ENCODE measurements around the gene ARAP2. TPM values are rescaled to one million over a fixed set of nuclear protein-coding genes. Genes with fewer than 3 reads are reported as not detected.
A peak's percentile ranks its signal among the peaks of the same experiment; 100 is the strongest.

Gene ARAP2
- total RNA-seq, 1 experiment from 2014 or later, result 0.32 TPM

DNA sequence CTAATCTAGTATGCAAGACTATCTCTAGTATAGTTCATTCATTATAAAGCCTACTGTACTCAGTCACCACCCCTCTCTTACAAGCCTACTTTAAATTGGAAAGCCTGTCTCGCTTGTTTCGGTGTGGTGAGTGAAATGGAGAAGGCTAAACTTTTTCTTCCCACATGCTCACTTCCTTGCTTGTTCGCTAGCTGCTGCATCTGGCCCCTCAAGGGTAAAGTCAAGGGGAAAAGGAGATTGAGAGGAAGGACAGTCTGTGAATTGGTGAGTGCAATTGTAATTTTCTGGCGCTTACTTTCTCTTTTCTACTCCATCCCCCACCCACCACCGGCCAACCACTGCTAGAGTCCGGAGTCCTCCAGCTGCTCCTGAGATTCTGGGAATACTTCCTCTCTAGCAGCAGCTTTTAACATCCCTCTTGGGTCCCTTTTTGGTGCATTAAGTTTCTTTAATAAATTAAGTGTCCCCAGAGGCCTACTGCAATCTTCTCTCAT is 12.1 kb upstream of the ARAP2 start:
- no peak for DNase-seq (ENCODE audit: low read depth)

DNA sequence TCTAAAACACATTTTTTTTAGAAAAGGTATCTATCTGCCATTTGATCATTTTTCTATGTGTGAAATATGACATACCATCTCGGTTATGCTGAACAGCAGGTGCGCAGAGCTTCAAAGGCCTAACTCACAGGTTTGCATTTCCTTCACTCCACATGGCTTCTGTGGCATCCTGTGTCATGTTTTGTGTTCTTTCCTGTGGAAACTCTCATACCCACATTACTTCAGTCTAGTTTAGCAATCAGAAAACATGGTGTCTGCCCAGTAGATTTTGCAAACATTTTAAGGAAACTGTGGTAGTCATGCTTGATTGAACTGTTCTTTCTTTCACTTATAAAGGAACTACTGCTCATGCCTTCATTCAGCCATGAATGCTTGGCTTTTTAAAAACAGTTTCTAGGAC is 11.3 kb upstream of the ARAP2 start:
- no peak for DNase-seq (ENCODE audit: low read depth)

DNA sequence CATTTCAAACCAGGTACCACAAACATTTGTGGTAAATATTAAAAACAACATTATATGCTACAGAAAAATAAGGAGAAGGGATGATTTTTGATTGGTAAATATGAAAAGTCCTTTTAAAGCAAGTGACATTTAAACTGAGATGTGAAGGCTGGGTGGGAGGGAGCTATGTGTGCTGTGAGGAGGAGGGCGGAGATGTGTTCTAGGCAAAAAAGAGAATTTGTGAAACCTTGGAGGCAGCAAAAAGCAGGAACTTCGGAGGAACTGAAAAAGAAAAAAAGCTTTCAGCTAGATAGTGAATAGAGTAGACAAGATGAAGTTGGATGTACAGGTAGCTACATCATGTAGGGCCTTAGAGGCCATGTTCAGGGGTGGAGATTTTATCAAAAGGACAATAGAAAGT is 10.1 kb upstream of the ARAP2 start:
- DNase-seq (ENCODE audit: low read depth), result no peak

DNA sequence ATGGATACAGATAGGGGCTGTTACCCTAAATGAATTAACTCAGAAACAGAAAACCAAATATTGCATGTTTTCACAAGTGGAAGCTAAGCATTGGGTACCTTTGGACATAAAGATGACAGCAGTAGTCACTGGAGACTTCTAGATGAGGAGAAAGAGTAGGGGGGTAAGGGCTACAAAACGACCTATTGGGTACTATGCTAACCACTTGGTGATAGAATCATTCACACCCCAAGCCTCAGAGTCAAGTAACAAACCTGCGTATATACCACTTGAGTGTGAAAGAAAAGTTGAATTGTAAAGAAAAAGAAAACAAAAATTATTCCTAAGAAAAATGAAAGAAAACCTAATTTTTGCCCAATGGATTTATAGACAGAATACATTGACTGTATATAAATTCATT is 7.7 kb upstream of the ARAP2 start:
- DNase-seq (ENCODE audit: low read depth), result no peak

DNA sequence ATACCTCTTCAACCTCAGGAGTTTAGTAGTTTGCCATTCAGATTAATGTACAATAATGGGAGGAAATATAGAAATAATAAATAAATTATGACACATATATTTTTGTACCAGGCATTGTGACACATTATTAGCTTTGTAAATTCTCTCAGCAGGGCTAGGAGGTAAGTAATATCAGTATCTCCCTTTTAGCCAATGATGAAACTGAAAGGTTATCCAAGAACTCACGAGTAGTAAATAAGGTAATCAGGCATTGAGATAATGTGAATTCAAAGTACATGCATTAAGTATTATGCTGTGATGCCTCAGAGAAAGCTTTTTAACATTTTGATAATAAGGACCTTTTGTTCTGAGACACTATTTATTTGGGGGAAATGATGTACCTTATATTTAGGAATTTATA is 5.3 kb upstream of the ARAP2 start:
- no peak for DNase-seq (ENCODE audit: low read depth)

DNA sequence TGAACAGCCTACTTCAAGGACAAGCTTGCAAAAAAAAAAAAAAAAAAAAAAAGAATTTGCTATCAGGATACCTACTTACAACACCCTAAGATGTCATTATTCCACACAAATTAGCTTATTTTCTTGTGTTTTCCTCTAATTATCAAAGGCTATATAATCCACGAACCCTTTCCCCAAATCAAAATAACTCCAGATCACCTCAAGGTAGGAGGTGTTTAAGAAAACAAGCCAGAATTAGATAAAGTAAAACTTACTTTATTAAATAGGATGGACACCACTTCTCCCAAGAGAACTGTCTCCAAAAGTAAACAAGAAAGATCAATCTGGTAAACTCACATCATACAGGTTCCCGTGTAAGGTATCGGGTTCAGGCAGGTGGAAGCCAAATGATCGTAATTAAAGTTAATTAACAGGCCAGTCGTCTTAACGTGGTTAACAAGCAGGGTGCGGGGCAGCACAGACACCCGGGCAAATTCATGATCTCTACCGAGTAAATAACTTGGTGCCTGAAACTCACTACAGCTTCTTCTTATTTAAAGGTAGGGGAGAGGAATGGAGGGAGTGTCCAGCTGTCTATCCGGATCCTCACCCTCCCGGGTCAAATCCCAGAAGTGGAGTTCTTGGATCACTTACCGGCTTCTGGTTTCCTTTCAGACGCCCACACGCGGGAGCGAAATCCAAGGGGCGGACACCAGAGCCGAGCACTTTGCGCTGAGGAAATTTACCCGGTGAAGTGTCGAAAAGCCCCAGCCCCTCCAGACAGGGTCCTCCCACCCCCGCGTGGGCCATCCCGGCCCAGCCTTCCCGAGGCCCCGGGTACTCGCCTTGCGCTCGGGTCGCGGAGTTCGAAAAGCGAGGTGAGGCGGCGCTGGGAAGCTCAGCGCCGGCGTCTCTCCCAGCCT is 708 bp downstream of the ARAP2 start:
- peak; percentile 4 for DNase-seq (ENCODE audit: low read depth)

DNA sequence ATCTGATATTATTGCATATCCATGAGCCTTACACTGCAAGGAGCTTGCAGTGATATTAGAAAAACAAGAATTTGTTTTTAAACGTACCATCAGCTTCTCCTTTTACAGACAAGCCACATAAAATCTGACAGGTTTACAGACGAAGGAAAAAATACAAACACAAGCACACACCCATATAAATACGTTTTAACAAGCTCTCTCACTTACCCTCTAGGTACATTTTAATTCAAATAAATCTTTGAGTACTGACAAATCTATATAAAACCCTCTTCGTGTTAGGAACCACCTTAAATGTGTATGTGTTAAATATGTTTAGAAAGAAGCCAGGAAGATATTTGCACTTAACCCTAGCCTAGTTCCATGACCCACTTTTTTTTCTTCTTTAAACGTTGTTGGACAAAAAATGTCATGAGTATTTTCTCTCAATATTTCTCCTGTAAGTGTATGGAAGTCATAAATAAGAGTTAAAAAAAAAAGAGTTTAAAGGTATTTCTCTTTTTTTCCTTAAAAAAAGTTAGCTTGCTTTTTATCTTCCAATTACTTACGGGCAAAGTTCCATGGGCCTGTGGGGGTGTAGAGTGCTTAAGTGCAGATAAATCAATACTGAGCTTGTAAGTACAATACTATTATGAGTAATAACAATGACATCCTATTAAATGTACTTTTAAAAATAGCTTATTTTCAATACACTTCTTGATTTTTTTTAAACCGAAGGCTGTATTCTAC is 1.5 kb downstream of the ARAP2 start:
- DNase-seq (ENCODE audit: low read depth), result no peak

DNA sequence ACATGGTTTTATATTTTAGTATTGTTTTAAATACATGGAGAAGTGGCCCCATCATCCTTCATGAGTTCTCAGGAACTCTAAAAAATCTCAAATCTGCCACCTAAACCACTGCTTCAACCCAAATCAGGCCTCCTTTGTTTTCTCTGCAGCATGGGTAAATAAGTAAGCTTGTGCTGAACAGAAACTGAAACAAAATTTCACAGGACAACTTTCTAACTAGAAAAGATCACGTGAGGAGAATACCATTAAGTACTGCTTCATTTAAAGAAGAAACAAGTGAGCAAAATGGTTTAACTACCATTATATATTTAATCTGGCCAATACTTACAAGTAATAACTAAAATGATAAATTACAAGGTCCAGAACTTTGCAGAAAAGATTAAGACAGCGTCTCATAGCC is 2.5 kb downstream of the ARAP2 start:
- no peak for DNase-seq (ENCODE audit: low read depth)

DNA sequence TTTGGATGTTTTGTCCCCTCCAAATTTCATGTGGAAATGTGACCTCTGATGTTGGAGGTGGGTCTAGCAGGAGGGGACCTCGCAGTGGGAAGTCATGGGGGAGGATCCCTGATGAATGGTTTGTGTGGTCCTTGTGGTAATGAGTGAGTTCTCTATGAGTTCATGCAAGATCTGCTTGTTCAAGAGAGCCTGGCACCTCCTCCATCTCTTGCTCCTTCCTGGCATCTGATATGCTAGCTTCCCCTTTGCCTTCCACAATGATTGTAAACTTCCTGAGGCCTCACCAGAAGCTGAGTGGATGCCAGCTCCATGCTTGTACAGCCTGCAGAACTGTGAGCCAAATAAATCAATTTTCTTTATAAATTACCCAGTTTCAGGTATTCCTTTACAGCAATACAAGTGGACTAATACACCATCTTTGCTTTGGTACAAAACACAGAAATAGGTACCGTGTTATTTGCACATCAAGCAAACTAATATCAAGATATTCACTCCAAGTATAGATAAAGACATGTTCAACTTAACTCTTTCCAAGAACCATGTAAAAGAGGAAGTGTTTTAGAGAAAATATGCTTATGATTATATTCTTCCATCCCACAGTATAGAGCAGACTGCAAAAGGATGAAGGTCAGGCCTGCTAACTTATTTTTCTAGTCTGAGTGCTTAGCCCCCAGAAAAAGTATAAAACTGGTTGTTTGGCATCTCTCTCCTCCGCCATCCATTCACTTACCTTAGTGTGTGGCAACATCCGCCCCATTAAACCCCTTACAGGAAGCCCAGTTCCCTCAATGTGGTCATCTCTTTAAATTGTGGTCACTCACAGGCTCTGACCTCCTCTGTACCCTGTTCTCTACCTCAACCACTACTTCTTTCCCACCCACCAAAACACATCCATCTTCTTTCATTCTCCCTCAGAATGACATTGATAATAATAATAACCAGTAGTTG is 6.7 kb downstream of the ARAP2 start:
- no peak for DNase-seq (ENCODE audit: low read depth)

DNA sequence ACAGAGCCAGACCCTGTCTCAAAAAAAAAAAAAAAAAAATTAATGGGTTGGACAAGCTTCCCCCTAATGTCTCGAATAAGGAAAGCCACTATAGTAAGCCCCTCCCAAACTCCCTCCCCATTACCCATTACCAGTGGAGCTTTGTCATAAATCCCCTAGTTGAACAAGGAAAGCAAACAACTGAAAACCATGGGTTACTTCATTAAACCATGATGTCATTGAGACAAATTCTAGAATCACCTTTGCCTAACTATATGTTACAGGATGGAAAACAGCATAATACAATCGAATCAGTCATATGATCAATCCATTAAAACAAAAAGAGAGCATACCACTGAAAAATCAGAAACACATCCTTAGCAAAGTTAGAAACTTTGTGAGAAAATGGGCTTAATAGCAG is 8.2 kb downstream of the ARAP2 start:
- no peak for DNase-seq (ENCODE audit: low read depth)

DNA sequence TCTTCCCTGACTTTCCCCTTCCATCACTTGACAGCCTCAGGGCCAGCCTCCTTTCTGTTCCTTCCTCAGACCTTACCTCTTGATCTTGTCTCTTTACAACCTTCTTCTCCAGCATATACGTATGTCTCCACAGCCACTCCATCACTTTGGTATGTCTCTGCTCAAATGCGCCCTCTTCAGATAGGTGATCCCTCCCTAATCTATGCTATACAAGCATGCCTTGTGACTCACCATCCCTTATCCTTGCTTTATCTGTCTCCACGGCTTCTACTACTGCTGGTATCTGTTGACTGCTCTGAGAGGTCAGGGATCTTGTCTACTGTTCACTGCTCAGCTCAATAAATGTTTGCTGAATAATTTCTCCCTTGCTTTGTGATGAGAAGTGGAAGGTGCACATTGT is 9.0 kb downstream of the ARAP2 start:
- DNase-seq (ENCODE audit: low read depth), result peak; percentile 5

DNA sequence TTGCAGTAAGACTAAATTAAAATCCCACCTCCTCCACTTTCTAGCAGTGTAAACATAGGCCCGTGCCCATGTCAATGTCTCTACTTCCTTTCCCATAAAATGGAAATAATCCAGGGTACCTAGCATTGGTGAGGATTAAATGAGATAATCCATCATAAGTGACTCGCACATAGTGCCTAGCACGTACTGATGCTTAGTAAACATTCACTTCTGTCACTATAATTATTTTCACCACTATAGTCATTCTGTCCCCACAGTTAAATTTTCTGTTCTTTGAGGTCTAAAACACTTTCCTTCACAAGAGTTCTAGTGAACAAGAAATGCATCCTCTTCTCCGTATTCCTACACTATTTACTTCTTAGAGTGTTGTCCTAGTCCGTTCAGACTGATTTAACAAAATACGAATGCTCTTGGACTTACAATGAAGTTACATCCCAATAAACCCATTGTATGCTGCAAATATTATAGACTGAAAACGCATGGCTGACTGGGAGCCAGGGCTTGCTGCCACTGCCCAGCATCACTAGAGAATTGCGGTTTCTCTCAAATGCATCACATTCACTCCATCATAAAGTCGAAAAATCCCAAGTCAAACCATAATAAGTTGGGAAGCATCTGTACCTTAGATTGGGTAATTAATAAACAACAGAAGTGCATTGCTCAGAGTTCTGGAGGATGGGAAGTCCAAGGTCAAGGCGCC is 10.6 kb downstream of the ARAP2 start:
- DNase-seq (ENCODE audit: low read depth), result no peak

DNA sequence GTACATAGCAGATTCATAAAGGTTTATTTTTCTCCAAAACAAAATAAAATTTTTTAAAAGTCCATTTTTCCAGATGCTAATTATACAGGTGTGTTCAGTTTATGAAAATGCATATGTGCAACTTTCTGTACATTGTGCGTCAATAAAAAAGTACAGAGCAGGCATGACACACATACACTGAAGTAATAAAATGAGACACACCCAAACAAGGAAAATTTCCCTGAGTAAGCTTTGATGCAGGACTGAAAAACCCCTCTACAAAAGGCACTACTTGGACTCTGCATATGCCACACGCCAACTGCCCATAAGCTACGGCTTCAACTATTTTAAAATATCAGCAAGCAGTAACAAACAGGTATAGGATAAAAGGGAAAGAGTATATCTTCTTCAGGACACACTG is 13.8 kb downstream of the ARAP2 start:
- DNase-seq (ENCODE audit: low read depth), result no peak

DNA sequence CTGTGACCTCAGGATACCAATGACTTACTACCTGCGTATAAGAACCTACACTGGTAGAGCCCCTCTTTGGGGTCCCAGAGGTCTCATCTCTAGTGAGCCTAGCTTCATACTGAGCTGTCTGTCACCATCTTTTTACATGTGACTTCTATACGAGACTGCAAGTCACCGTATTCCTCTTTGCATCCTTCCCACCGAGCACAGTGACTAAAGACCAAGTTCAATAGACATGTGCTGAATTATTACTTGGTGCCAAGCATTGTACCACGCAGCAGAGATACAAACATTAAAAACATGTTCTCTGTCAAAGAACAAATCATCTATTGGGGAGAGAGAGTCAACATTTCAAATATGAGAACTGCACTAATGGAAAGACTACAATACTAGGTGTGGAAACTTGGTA is 16.4 kb downstream of the ARAP2 start:
- DNase-seq (ENCODE audit: low read depth), result no peak

DNA sequence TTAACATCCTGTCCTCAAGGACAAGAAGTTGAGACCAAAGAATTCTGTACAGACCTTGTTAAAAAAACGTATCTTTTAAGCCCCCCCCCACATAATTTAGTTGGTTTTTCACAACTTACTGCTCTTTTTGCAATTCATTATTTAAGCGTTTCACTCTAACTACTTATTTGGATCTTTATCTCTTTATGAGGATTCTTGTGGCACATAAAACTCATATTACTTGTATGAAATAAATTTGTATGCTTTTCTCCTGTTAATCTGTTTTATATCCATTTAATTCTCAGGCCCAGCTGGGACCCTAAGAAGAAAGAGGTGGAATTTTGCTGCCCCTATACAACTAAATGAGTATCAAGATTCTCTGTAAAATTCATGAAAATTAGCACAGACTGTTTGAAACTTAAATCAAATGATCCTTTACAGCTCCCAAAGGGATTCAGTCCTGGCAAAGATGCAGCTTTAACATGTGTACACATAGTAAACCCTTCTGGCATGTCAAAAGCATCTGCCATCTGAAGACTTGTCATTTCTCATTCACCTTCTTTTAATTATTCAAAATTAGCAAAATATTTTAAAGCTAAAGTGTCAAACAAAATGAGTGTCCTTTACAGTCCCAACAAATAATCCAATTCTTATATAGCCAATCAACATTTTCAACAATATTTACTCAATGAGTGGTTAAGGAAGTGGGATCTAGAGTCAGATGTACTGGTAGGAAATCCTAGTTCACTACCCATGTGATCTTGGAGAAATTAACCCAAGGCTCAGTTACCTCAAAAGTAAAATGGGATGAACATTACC is 17.7 kb downstream of the ARAP2 start:
- no peak for DNase-seq (ENCODE audit: low read depth)

DNA sequence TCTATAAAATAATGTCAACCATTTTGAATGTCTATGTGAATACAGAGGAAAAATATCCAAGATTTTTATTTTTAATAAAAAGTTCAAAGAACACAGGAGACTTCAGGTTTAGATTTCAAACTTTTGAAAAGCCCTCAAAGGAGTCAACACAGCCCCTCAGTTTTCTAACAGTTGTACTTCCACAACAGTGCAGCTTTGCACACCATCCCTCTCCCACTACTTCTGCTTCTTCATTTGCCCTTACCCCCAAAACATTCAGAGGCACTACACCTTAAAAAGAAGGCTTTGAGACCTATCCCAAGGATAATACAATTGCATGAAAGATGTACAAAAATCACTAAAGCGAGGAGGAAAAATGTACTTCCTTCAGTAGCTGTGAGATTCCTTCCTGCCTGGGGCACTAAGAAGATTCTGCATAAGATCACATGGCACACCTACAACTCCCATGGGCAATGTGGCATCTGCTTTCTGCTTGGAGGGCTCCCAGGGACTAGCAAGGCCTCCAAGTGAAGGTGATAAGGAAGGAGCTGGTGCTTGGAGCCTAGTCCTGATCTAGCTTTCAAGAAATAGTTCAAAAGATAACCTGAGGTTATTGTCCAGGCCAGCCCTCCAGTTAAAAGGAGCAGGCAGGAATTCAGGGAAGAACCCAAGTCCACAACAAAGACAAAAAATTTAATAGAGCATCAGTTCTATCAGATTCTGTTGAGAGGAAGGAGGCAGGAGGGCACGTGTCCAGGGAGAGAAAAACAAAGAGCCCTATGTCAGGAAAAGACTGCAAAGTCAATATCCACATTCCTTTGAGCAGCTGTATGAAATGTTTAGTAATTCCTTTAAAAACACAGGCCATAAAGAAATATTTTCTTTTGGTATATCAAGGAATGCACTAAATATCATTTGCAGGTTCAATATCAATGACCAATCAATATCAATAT is 19.1 kb downstream of the ARAP2 start:
- no peak for DNase-seq (ENCODE audit: low read depth)

DNA sequence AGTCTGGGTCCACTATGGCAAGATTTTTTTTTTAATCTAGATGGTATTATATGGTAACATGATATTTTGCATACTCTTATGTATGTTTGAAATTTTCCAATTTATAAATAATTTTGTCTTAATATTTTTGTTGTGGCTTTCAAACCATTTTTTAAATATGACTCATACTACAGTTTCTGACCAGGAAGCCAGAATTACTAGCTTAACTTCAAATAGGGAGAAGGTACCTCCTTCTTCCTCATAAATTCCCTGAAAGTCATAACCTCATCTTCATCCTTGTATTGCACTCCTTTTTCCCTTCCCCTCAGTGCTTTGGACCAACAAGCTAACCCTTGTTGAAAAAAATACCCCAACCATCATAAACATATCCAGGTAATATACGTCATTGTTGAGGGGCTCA is 21.6 kb downstream of the ARAP2 start:
- no peak for DNase-seq (ENCODE audit: low read depth)

DNA sequence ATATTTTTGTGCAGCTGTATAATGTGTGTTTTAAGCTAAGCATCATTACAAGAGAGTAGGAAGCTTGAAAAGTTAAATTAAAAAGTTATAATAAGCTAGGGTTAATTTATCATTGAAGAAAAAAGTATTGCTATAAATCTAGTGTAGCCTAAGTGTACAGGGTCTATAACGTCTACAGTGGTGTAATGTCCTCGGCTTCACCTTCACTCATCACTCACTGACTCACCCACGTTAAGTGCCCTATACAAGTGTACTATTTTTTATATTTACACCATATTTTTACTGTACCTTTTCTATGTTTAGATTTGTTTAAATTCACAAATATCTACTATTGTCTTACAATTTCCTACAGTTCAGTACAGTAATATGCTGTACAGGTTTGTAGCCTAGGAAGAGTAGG is 23.5 kb downstream of the ARAP2 start:
- no peak for DNase-seq (ENCODE audit: low read depth)

DNA sequence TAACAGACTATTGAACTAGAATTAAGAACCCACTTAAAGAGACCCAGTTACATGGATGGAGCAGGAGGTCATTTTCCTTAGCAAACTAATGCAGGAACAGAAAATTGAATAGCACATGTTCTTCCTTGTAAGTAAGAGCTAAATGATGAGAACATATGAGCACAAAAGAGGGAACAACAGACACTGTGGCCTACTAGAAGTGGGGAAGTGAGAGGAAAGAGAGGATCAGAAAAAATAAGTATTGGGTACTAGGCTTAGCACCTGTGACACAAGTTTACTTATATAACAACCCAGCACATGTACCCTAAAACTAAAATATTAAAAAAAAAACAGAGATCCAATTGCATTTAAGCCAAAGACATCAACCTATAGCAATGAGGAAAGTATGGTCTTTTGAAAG is 26.2 kb downstream of the ARAP2 start:
- DNase-seq (ENCODE audit: low read depth), result no peak
